Glutamatergic neuron (in vitro differentiated cells): ENCODE results near the gene RACGAP1. TPM values are rescaled to one million over a fixed set of nuclear protein-coding genes. Genes with fewer than 3 reads are reported as not detected.

Experiments used
- DNase-seq: peaks from one replicate; pipeline ENCODE4 v3.0.0; 2022
- H3K27ac Mint-ChIP-seq: one replicate; pipeline ENCODE4 v1.8.0; 2020; ENCODE audit warnings: mild to moderate bottlenecking, mixed read lengths, inconsistent platforms; ENCODE audit not compliant: unreplicated experiment
- H3K27me3 Mint-ChIP-seq: one replicate; pipeline ENCODE4 v1.8.0; 2020; ENCODE audit warnings: mild to moderate bottlenecking, moderate library complexity, mixed read lengths, inconsistent platforms; ENCODE audit not compliant: unreplicated experiment
- H3K36me3 Mint-ChIP-seq: one replicate; pipeline ENCODE4 v1.8.0; 2020; ENCODE audit warnings: mild to moderate bottlenecking, mixed read lengths, inconsistent platforms; ENCODE audit not compliant: unreplicated experiment
- H3K4me1 Mint-ChIP-seq: one replicate; pipeline ENCODE4 v1.8.0; 2020; ENCODE audit warnings: mild to moderate bottlenecking, low read depth, mixed read lengths, inconsistent platforms; ENCODE audit not compliant: unreplicated experiment
- H3K4me3 Mint-ChIP-seq: one replicate; pipeline ENCODE4 v1.8.0; 2020; ENCODE audit warnings: mild to moderate bottlenecking, mixed read lengths, inconsistent platforms; ENCODE audit not compliant: unreplicated experiment
- H3K9me3 Mint-ChIP-seq: one replicate; pipeline ENCODE4 v1.8.0; 2020; ENCODE audit warnings: mild to moderate bottlenecking, moderate library complexity, mixed read lengths, inconsistent platforms; ENCODE audit not compliant: unreplicated experiment
- total RNA-seq: library from RNA; stranded (reverse); fragmentation: NEBNext Ultra II Directional; extraction: Animal tissue kit (Norgen Biotek cat#: 25700); gene quantifications from one replicate; pipeline ENCODE4 v1.2.1, GENCODE V29; 2021; ENCODE audit not compliant: unreplicated experiment
- TF ChIP-seq, protein P1 (sequence below): fragments of 200-600 bp; sonication (generic); IDR thresholded peaks from one replicate; pipeline ENCODE4 v1.5.0; 2021; ENCODE audit not compliant: partially characterized antibody, unreplicated experiment

RACGAP1 gene
- total RNA-seq, 1 donor from 2014 or later, result 47.1 TPM

DNA sequence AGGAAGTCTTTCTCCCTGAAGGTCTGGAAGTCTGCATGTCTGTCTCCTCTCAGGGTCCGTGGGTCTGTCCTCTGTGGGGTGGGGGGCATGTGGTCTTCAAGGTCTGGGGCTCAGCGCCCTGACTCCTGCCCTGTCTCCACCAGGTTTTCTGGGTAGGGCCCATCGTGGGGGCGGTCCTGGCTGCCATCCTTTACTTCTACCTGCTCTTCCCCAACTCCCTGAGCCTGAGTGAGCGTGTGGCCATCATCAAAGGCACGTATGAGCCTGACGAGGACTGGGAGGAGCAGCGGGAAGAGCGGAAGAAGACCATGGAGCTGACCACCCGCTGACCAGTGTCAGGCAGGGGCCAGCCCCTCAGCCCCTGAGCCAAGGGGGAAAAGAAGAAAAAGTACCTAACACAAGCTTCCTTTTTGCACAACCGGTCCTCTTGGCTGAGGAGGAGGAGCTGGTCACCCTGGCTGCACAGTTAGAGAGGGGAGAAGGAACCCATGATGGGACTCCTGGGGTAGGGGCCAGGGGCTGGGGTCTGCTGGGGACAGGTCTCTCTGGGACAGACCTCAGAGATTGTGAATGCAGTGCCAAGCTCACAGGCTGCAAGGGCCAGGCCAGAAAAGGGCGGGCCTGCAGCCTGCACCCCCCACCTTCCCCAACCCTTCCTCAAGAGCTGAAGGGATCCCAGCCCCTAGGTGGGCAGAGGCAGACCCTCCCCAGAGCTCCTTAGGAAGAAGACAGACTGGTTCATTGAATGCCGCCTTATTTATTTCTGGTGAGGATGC, 60.3 kb downstream of the RACGAP1 start:
- Mint-ChIP-seq H3K9me3 (peaks cover 14% of the 10 kb centered on the region), H3K4me3 (no peak overlapping the region), H3K27ac (no peak overlapping the region), H3K4me1 (peaks cover 3% of the 10 kb centered on the region), H3K36me3 (peaks cover 10% of the 10 kb centered on the region), H3K27me3 (peaks cover 12% of the 10 kb centered on the region)
- TF ChIP-seq, protein P1, sequence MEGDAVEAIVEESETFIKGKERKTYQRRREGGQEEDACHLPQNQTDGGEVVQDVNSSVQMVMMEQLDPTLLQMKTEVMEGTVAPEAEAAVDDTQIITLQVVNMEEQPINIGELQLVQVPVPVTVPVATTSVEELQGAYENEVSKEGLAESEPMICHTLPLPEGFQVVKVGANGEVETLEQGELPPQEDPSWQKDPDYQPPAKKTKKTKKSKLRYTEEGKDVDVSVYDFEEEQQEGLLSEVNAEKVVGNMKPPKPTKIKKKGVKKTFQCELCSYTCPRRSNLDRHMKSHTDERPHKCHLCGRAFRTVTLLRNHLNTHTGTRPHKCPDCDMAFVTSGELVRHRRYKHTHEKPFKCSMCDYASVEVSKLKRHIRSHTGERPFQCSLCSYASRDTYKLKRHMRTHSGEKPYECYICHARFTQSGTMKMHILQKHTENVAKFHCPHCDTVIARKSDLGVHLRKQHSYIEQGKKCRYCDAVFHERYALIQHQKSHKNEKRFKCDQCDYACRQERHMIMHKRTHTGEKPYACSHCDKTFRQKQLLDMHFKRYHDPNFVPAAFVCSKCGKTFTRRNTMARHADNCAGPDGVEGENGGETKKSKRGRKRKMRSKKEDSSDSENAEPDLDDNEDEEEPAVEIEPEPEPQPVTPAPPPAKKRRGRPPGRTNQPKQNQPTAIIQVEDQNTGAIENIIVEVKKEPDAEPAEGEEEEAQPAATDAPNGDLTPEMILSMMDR, result no peak
- no peak for DNase-seq

- Mint-ChIP-seq H3K27me3 (peaks cover 17% of the 10 kb centered on the region), H3K36me3 (peaks cover 10% of the 10 kb centered on the region), H3K27ac (no peak overlapping the region), H3K9me3 (peaks cover 14% of the 10 kb centered on the region), H3K4me1 (peaks cover 3% of the 10 kb centered on the region), H3K4me3 (no peak overlapping the region)
- no peak for DNase-seq
- TF ChIP-seq, protein P1, result no peak
Observed at GRCh38 chr12:49963976-49964815, 61.1 kb downstream of the RACGAP1 start.

DNA sequence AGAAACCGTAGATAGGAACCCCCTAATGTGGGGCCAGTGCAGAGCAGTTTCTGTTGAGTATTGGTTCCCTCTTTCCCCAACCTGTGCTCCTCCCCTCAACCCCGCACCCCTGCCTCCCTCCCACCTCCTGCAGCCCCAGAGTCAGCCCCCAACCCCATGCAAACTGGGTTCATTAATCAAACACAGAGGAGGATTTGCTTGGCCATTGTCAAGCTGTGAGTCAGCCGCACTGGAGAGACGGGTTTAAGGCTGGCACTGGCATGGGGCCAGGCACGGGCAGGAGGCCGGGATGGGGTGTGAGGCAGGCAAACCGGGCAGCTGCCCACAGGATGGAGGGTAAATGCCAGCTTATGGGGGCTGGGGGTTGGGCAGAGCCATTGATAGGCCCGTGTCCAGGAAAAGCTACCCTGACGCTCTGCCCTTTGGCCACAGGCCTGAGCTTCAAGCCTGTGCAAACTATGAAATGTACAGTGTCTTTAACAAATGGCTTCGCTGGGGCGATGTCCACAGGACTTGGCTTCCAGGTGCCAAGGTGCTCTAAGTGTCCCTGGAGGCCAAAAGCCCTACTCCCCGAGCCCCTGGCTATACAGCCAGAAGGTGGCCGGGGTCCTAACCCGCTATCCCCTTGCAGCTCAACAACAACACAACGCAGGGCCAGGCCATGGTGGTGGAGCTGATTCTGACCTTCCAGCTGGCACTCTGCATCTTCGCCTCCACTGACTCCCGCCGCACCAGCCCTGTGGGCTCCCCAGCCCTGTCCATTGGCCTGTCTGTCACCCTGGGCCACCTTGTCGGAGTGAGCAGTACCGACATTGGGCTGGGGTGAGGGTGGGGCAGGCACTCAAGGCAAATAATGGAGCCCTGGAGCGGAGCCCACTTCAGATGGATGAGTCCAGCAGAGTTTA, 62.2 kb downstream of the RACGAP1 start:
- DNase-seq, result no peak
- TF ChIP-seq, protein P1, result no peak
- H3K4me3 Mint-ChIP-seq, result no peak overlapping the region
- peaks cover 10% of the 10 kb centered on the region for H3K36me3 Mint-ChIP-seq
- peaks cover 26% of the 10 kb centered on the region for H3K27me3 Mint-ChIP-seq
- H3K4me1 Mint-ChIP-seq, result peaks cover 3% of the 10 kb centered on the region
- no peak overlapping the region for H3K27ac Mint-ChIP-seq
- peaks cover 14% of the 10 kb centered on the region for H3K9me3 Mint-ChIP-seq

DNA sequence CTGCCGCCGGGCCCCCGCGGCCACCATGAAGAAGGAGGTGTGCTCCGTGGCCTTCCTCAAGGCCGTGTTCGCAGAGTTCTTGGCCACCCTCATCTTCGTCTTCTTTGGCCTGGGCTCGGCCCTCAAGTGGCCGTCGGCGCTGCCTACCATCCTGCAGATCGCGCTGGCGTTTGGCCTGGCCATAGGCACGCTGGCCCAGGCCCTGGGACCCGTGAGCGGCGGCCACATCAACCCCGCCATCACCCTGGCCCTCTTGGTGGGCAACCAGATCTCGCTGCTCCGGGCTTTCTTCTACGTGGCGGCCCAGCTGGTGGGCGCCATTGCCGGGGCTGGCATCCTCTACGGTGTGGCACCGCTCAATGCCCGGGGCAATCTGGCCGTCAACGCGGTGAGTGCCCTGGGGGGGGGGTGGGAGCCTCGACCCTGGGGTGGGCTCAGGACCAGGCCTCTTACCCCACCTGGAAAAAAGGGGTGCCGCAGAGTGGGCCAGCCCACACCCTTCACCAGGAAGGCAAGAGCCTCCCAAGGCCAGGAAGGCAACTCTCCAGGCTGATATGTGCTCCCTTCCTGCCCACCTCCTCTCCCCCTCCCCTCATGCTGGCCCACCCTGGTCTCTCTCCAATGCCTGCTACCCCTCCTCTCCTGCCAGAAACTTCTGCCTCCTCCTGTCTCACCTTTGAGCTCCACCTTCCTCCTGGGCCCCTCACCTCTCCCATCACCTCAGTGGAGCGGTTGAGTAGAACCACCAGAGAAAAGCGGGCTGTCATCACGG, 63.1 kb downstream of the RACGAP1 start:
- H3K4me1 Mint-ChIP-seq, result peaks cover 3% of the 10 kb centered on the region
- peaks cover 14% of the 10 kb centered on the region for H3K9me3 Mint-ChIP-seq
- no peak for DNase-seq
- H3K4me3 Mint-ChIP-seq, result no peak overlapping the region
- TF ChIP-seq, protein P1, result no peak
- no peak overlapping the region for H3K27ac Mint-ChIP-seq
- H3K36me3 Mint-ChIP-seq, result peaks cover 10% of the 10 kb centered on the region
- peaks cover 32% of the 10 kb centered on the region for H3K27me3 Mint-ChIP-seq
